AG09309 (cell line): ENCODE measurements around the gene B4GAT1.
"Not testable (repeated sequence)": the region's sequence is repeated elsewhere in the genome, so short reads cannot be mapped to it uniquely, and the experiment has no call there.

Source experiments
- DNase-seq: peaks from one replicate; pipeline ENCODE4 v3.0.0-alpha.2; 2010; ENCODE audit warnings: low read depth
- H3K4me3 ChIP-seq: 2 replicates; pipeline ENCODE4 v1.5.1; 2011; ENCODE audit warnings: mild to moderate bottlenecking, low read depth, low read length, moderate library complexity; ENCODE audit not compliant: control insufficient read depth
- TF ChIP-seq, protein P1 (sequence below): IDR thresholded peaks from 2 replicates; pipeline ENCODE4 v1.5.1; 2011; ENCODE audit warnings: mild to moderate bottlenecking, low read depth, low read length, inconsistent platforms; ENCODE audit not compliant: insufficient read depth, control insufficient read depth; ENCODE audit errors: missing control alignments

Gene B4GAT1

DNA sequence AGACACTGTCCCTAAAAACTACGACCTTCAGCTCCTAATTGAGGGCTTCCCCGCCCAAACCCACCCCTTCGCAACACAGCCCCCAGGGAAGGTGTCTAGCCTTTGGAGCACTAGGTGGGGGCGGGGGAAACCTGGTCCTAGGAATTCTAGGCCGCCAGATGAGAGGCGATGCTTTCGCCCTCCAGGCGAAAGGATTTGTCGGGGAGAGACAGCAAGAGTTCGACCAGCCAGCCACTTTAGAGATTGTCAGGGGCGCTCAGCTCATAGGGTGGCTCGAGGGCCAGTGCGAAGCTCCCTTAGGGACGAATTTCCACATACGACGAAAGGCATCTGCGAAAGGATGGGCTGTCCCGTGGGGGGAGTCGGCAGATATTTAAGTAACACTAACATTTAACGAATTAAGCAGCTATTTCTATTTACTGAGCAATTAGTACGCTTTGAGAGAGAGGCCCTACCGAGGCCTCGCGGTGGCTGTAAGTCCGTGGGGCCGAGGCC, 35.9 kb downstream of the B4GAT1 start:
- TF ChIP-seq, protein P1, sequence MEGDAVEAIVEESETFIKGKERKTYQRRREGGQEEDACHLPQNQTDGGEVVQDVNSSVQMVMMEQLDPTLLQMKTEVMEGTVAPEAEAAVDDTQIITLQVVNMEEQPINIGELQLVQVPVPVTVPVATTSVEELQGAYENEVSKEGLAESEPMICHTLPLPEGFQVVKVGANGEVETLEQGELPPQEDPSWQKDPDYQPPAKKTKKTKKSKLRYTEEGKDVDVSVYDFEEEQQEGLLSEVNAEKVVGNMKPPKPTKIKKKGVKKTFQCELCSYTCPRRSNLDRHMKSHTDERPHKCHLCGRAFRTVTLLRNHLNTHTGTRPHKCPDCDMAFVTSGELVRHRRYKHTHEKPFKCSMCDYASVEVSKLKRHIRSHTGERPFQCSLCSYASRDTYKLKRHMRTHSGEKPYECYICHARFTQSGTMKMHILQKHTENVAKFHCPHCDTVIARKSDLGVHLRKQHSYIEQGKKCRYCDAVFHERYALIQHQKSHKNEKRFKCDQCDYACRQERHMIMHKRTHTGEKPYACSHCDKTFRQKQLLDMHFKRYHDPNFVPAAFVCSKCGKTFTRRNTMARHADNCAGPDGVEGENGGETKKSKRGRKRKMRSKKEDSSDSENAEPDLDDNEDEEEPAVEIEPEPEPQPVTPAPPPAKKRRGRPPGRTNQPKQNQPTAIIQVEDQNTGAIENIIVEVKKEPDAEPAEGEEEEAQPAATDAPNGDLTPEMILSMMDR = no peak
- DNase-seq = no peak
- peak overlapping the region; percentile 68 for H3K4me3 ChIP-seq

DNA sequence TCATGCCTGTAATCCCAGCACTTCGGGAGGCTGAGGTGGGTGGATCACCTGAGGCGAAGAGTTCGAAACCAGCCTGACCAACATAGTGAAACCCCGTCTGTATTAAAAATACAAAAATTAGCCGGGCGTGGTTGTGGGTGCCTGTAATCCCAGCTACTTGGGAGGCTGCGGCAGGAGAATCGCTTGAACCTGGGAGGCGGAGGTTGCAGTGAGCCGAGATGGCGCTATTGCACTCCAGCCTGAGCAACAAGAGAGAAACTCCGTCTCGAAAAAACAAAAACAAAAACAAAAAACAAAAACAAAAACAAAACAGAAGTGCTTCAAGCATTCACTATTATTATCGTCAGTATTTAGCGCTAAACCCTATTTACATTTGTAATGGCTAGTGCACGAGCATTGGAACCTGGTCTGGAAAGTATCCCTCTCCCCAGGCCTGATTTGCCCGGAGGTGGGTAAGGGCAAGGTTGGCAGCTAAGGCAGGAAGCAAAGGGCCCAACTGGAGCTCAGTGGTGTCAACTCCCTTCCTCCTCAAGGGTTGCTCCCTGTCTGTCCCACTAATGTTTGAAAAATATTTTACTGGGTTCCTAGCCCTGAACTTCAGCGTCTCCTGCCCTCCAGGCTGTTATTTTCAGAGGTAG, 36.5 kb downstream of the B4GAT1 start:
- not testable (repeated sequence) for DNase-seq, H3K4me3 ChIP-seq

DNA sequence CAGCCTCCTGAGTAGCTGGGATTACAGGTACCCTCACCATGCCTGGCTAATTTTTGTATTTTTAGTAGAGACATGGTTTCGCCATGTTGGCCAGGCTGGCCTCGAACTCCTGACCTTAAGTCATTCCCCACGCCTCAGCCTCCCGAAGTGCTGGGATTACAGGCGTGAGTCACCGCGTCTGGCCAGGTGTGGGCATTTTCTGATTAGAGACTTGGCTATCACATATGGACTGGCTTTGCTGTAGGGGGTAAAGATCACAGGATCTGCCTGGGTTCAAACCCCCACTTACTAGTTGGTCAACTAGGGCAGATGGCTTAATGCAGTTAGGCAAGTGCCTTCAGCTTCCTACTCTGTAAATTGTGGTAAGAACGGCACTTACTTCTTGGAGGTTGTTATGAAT, 37.1 kb downstream of the B4GAT1 start:
- no peak overlapping the region for H3K4me3 ChIP-seq
- TF ChIP-seq, protein P1 = no peak
- DNase-seq = no peak

DNA sequence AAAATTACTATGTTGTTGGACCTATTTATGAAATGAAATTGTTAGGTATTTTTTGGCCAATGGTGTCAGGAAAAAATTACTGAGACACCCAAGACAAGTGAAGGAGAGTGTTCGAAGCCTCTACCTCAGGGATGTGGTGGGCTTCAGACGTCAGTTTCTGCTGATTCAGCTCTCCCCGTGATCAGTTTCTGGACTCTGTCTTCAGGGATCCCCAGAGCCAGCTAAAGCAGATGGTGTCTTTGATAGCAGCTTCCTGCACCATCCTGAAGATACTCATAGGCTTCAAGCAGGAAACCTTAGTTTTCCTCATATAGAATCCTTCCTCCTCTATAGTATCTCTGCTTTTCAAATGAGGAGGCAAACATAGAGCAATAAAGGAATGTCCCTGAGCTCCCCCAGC, 38.0 kb downstream of the B4GAT1 start:
- no peak overlapping the region for H3K4me3 ChIP-seq
- DNase-seq = no peak
- TF ChIP-seq, protein P1 = no peak

DNA sequence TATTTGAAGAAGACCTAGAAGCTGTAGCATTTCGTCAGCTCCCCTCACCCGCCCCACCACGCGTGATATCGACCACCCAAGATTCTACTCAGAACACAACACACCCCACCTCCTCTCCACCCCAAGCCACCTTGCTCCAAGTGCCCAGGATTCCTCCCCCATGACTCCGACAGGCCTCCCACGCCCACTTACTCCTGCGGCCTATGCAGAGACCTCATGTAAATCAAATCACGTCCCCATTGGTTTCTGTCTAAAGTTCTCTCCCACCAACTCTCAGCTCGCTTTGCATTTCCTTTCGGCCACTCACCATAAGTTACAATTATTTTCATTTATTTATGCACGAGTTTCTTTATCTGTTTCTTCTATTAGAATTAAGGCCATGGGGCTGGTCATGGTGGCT, 44.8 kb downstream of the B4GAT1 start:
- TF ChIP-seq, protein P1 = no peak
- no peak overlapping the region for H3K4me3 ChIP-seq
- no peak for DNase-seq

DNA sequence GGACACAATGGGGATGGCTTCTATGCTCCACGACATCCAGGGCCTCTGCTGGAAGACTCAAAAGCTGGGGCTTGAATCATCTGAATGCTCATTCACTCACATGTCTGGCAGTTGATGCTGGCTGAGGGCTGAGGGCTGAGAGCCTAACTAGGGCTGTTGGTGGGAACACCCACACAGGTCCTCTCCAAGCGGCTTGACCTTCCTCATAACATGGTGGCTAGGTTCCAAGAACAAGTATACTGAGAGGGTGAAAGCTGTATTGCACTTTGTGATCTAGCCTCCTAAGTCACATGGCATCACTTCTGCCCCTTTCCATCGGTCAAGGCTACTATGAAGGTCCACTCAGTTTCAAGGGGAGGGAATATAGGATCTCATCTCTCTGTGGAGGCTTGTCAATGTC, 48.2 kb downstream of the B4GAT1 start:
- DNase-seq = no peak
- H3K4me3 ChIP-seq = no peak overlapping the region
- TF ChIP-seq, protein P1 = no peak

DNA sequence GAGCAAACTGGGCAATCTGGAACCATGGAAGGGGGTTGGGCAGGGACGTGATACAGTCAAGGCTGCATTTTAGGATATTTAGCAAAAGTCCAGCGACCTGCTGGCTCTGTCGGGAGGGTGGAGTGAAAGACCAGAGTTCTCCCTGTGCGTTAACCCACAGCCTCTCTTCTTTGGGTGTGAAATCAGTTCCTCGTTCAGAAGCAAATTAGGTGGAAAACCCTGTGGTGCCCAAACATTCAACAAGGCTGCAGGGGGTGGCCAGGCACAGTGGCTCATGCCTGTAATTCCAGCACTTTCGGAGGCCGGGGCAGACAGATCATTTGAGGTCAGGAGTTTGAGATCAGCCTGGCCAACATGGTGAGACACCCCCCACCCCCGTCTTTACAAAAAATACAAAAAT, 49.8 kb downstream of the B4GAT1 start:
- no peak overlapping the region for H3K4me3 ChIP-seq
- TF ChIP-seq, protein P1 = no peak
- no peak for DNase-seq
